HK-2 (cell line): Measurements from ENCODE around the gene HAO1.
A peak's percentile ranks its signal among the peaks of the same experiment; 100 is the strongest.
"Not testable (repeated sequence)": the region's sequence is repeated elsewhere in the genome, so short reads cannot be mapped to it uniquely, and the experiment has no call there.

Source experiments
- DNase-seq: peaks from one replicate; pipeline ENCODE4 v3.0.0-alpha.2; 2018; ENCODE audit not compliant: unreplicated experiment

The HAO1 gene

DNA sequence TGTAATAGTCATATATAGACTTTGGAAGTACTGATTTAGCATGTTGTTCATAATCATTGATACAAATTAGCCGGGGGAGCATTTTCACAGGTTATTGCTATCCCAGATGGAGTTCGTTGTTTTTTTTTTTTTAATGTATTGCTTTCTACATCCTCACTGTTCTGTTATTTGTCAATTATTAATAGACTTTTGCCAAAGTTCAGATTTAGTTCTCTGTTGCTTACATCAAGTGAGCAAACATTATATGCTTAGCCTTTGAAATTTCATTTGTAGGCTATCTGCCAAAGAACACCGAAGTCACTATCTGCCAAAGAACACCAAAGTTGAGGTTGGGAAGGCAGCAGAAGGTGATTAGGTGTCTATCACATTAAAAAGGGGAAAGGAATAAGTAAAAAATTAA, at the start of gene HAO1:
Gene HAO1 (minus strand): TSS at position 118 of the 400 bp plus-strand sequence. CDS start 36 bp downstream, at position 82.
- no peak for DNase-seq

DNA sequence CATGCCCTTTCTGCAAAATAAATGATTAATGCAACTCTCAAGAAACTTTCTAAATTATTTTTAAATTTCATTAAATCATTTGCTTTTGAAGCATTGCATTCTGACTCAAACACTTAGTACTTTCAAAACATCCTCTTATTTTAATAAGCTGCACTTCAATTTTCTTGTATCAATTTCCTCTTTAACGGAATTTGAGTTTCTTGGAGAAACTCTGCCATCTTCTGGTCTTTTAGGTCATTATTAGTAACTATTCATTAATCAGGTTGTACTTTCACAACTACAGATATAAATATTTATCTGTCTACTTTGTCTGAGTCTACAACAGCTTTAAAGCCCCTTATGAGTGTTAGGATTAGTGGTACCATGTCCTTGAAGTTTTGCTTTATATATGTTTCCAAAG, 49.1 kb upstream of the HAO1 start:
- DNase-seq: no peak

DNA sequence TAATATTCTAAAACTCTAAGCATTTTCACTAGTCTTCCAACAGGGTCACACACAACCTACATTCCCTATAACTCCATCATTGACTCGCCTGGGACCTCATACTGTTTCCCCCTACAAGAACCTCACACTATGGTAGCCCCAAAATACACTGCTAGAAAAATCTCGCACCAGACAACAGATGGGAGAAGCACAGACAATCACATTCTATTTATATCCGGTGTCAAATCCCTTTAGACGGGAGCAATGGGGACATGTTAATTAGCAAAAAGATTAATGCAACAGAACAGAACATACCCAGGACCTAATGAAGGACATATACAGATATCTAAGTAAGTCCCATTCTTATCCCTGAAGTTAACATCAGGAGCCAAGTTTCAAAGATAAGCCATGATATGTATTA, 45.7 kb upstream of the HAO1 start:
- DNase-seq: no peak

DNA sequence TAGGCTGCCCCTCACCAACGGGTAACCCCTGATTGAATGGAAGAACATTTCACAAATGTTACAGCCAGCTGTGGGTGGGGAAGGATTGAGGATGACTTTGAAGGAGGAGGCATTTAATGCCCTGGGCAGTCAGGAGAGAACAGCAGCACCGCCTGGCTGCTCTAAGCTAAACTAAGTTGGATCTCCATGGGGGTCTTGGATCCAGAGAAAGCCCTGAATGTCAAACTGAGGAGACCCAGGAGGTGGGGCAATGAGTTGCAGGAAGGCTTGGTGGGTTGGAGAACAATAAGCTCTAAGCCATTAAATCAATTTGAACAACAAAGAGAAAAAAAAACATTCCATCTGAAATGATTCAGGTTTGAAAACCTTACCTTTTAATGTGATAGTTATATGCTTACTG, 43.9 kb upstream of the HAO1 start:
- DNase-seq: no peak

GRCh38 chr20:7981374-7981773, 41.1 kb upstream of the HAO1 start:
- DNase-seq: no peak

DNA sequence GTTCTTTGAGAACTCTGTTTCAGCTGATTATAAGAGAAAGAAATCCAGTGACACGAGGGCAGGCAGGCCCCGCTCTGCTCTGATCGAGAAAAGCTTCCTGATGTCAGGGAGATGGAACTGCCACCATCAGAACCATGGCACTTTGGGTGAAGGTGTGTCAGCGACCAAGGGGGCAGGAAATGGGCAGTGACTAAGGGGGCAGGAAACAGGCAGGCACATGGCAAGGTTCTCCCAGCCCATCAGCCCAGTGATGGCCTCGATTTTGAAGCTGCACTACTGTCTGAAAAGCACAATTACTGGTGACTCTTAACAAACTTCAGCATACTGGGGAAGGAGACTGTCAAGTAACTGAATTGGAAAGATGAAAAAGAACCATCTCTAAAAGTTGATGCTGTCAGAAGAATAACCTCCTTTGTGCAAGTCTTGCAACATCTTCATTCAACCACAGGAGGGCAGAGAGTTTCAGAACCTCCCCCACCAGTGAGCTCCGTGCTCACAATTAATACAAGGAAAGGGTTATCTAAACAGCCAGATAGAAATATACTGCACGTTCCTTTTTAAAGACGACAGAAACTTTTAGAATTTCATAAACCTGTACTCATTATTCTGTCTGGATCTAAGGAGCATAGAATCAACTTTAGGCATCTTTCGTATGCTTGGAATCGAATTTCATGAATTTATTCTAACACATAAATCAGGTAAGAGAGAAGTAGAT, 40.2 kb upstream of the HAO1 start:
- DNase-seq: peak; percentile 13

DNA sequence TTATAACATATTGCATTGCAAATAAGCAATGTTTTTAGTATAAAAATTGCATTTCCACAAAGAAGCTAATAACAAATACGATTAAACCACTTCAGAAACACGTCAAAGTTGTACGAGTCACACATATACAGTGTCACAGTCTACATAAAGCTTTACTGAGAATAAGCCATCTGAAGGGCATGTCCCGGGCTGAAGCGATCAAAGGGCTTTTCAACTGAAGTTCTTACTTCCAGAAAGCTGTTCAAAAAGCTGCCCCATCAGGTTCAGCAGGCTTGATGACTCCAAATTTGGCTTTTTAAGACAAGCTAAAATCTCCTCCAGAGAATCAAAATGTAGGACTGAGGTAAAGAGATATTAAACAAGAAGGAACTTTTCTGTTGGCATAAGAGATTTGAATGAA, 37.5 kb upstream of the HAO1 start:
- no peak for DNase-seq

GRCh38 chr20:7975851-7976414, 35.7 kb upstream of the HAO1 start:
- no peak for DNase-seq

- DNase-seq: no peak
Observed at GRCh38 chr20:7974785-7975435, 34.7 kb upstream of the HAO1 start.

DNA sequence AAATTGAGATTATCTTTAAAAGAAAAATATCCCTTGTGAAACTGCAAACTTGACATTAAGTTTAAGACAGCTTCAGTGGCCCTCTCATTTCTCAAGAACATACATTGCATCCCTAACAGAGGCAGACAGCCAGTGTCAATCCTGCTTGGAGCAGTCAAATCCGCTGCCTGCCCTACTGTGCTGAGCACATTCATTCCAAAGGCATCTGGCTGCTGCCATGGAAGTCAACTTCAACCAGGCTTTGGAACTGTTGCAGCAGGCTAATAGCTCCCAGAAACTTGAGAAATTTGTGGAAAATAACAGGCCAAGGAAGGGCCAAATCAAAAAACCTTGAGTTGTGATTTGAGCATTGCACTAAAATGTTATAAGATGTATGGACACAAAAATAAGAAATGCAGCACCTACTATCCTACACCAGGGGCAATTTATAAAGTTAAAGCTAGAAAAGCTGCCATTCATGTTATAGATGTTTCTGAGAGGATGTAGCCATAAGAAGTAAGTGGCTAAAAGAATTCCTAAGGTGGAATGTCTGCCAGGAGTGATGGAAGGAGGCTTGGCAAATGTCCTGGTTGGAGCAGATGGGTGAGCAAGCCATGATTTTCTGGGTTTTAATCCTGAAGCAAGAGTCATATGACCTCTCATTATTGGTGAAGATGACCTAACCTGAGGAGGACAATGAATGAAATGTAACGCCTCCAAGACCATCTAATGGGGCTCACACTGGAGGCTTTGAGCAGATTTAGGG, 31.4 kb upstream of the HAO1 start:
- no peak for DNase-seq

GRCh38 chr20:7967199-7967844, 27.1 kb upstream of the HAO1 start:
- no peak for DNase-seq

GRCh38 chr20:7966176-7966575, 25.9 kb upstream of the HAO1 start:
- no peak for DNase-seq

DNA sequence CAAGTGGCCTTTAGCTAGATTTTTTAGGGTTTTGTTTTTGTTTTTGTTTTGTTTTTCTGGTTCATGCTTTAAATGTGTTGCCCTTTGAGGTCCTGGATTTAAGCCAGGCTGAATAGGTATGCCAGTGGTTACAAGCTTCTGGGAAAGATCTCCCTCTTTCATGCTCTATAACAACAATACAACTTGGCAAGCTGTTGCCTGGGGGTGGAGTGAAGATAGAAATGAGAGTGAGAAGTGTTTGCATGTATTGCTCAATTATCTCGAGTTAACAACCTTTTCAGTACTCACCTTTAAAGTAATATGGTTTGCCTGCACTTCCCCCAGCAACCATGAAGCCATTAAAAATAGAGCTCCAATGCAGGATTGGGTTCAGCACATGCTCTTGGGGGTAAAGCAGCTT, 19.2 kb upstream of the HAO1 start:
- DNase-seq: no peak

- not testable (repeated sequence) for DNase-seq
Observed at GRCh38 chr20:7956561-7956960, 16.3 kb upstream of the HAO1 start.

- DNase-seq: no peak
Observed at GRCh38 chr20:7950387-7950786, 10.1 kb upstream of the HAO1 start.

DNA sequence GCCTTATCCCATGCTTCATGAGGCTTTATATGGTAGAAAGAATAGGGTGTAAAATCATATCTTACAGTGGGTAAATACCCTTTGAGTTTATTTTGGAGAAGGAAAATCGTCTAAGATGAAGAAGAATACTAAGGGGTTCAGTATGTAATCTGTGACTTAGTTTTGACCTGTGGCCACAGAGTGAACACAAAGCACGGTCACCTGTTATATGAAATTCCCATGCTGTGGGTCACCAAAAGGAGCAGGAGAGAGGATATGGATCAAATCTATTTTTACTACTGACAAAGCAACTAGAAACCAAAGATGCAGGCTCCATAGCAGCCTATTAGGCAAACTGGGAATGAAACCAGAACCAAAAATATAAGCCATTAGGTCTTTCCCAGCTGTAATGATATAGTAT, 3.6 kb upstream of the HAO1 start:
- DNase-seq: no peak

DNA sequence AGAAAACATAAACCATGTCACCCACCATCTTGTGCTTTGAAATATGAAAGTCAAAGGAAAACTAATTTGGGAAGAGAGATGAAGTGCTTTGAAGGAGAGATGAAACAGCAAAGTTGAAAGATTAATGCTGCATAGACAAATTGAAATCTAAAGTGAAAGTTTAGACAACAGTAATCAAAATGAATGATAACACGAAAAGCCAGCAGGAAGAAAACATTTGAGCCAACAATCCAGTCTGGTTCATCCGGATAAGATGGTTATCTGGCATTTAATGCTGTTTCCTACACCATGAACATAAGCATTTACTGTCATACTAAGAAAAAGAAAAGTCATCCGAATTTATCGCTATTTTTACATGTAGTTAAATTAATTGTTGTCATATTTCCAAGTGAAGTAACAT, 595 bp downstream of the HAO1 start:
- no peak for DNase-seq

DNA sequence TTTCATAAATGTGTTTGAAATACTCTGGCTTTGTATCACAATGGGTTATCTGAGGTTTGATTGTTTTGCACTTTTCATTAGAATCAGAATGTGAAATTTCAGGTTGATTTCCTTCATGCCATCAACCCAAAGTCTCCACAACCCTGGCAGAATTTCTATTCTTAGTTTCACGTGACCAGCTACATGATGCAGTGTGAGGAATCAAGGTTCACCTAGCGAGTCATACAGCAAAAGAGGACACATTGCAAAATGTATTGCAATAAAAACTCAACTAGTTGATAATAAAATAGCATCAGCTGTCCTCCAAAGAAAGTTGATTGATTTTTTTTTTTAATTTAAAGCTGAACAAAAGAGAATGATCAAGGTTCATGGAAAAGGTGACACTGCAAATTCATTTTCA, 2.2 kb downstream of the HAO1 start:
- DNase-seq: no peak

DNA sequence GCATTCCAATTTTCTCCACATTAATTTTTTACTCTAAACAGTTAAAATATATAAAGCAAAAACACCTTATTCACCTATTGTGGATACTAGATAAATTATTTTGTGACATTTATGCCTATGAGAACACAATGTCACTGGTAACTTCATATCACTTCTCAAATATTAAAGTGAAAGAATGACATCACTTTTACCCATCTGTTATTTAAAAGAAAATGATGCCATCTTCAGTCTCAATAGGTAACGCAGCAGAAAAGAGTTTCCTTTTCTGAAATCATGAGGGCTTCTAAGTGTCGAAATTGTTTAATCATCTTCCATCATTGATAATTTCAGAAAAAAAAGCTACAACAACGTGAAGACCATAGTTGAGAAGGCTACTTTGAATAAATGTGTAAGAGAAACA, 2.9 kb downstream of the HAO1 start:
- DNase-seq: no peak

GRCh38 chr20:7935027-7935551, 5.2 kb downstream of the HAO1 start:
- no peak for DNase-seq

GRCh38 chr20:7933346-7933745, 6.9 kb downstream of the HAO1 start:
- DNase-seq: no peak

- no peak for DNase-seq
Observed at GRCh38 chr20:7930343-7930742, 9.9 kb downstream of the HAO1 start.
